GM18951 (cell line): ENCODE data around the gene BRPF1.

Experiments
- POLR2A ChIP-seq: IDR thresholded peaks from 4 replicates; pipeline ENCODE4 v1.6.1; 2011; ENCODE audit warnings: mild to moderate bottlenecking; ENCODE audit not compliant: insufficient read length, insufficient read depth; ENCODE audit errors: extremely low read depth
- in situ Hi-C: fragments of 300-500 bp; cut with MboI; formaldehyde crosslinking; loops from one replicate; pipeline ENCODE4 v1.12.0; 2022; ENCODE audit warnings: low sequenced_read_pairs, mixed read lengths, inconsistent platforms; ENCODE audit not compliant: unreplicated experiment

BRPF1 gene

GRCh38 chr3:9710174-9710739, 21.3 kb upstream of the BRPF1 start:
- in situ Hi-C loops: no loop called here
- TF ChIP-seq POLR2A: no peak

- no peak for TF ChIP-seq POLR2A
- in situ Hi-C loops: no loop called here
These were observed 19.1 kb upstream of the BRPF1 start for GRCh38 chr3:9712415-9712814.

- TF ChIP-seq POLR2A: no peak
- in situ Hi-C loops: no loop called here
These were observed 18.4 kb upstream of the BRPF1 start for GRCh38 chr3:9713142-9713541.

- in situ Hi-C loops: no loop called here
These were observed 16.4 kb upstream of the BRPF1 start for GRCh38 chr3:9715136-9715535.

GRCh38 chr3:9715764-9716437, 15.6 kb upstream of the BRPF1 start:
- TF ChIP-seq POLR2A: no peak
- in situ Hi-C loops: no loop called here

More at GRCh38 chr3:9715136-9715535, 16.4 kb upstream of the BRPF1 start:
- TF ChIP-seq POLR2A: no peak

- no peak for TF ChIP-seq POLR2A
- in situ Hi-C loops: no loop called here
These were observed 14.6 kb upstream of the BRPF1 start for GRCh38 chr3:9716801-9717555.

GRCh38 chr3:9717563-9717962, 14.0 kb upstream of the BRPF1 start:
- TF ChIP-seq POLR2A: no peak
- in situ Hi-C loops: no loop called here

- no peak for TF ChIP-seq POLR2A
- in situ Hi-C loops: no loop called here
These were observed 13.4 kb upstream of the BRPF1 start for GRCh38 chr3:9718118-9718517.

GRCh38 chr3:9721015-9721699, 10.4 kb upstream of the BRPF1 start:
- in situ Hi-C loops: no loop called here
- no peak for TF ChIP-seq POLR2A

GRCh38 chr3:9721700-9722060, 9.9 kb upstream of the BRPF1 start:
- no peak for TF ChIP-seq POLR2A
- in situ Hi-C loops: no loop called here

GRCh38 chr3:9725775-9726515, 5.6 kb upstream of the BRPF1 start:
- TF ChIP-seq POLR2A: no peak
- in situ Hi-C loops: no loop called here

- in situ Hi-C loops: no loop called here
- TF ChIP-seq POLR2A: no peak
These were observed 4.4 kb upstream of the BRPF1 start for GRCh38 chr3:9727041-9727595.

GRCh38 chr3:9727743-9728142, 3.8 kb upstream of the BRPF1 start:
- no peak for TF ChIP-seq POLR2A
- in situ Hi-C loops: no loop called here

- in situ Hi-C loops: no loop called here
- TF ChIP-seq POLR2A: no peak
These were observed 2.1 kb upstream of the BRPF1 start for GRCh38 chr3:9729419-9729818.
